ENCODE data around the gene SS18L1.

GRCh38 chr20:62161347-62161746 is 17.8 kb downstream of the SS18L1 start:
- TF ChIP-seq CTCF (IDR thresholded peaks at IDR 0.05) = no peak
- TF ChIP-seq POLR2A (IDR thresholded peaks at IDR 0.05) = no peak
